ENCODE results near the gene DRGX.

DNA sequence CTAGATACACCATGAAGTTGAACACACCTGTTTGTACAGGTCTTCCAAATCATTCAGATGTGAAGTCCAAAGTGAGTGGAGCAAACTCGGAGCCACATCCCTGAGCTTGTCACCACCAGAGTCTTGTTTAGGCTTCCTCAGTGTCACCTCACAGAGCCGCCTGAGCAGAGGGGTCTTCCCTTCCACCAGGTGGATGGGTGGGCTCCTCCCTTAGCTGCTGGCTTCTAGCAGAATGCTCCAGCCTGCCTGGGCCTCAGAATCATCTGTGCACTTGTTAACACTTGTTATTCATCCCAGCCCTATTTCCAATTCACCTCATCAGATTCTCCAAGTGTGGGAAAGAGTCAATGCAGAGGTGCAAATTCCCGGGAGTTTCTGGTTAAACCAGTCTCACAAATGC is 64.5 kb downstream of the DRGX start:
- TF ChIP-seq ZNF146 (tag by site-specific recombination; IDR thresholded peaks at IDR 0.05) (no peak), WT1 (tag by site-specific recombination; IDR thresholded peaks at IDR 0.05) (no peak), CTCF (tag by site-specific recombination; IDR thresholded peaks at IDR 0.05) (no peak), GLI2 (tag by site-specific recombination; IDR thresholded peaks at IDR 0.05; ENCODE audit: borderline replicate concordance, low read depth) (no peak), ZNF549 (tag by site-specific recombination; IDR thresholded peaks at IDR 0.05) (no peak), ZNF654 (tag by site-specific recombination; IDR thresholded peaks at IDR 0.05; ENCODE audit: low read depth) (no peak)

All from HEK293 (cell line).